Left renal pelvis (tissue), 4 donors: ENCODE results near the gene MOK. TPM values are rescaled to one million over a fixed set of nuclear protein-coding genes. Genes with fewer than 3 reads are reported as not detected.
"Not testable (repeated sequence)": the region's sequence is repeated elsewhere in the genome, so short reads cannot be mapped to it uniquely, and the experiment has no call there.

Experiments used
- DNase-seq, 4 donors: peaks; one replicate each; pipeline ENCODE4 v3.0.0-alpha.2; 2013; ENCODE audit warnings: low read depth in 4 of 4, low spot score in 3 of 4
- polyA plus RNA-seq, 4 donors: library from polyadenylated mRNA; unstranded; fragments of 120-200 nt; gene quantifications; one replicate each; pipeline ENCODE4 v1.2.1, GENCODE V29; 2013; ENCODE audit not compliant: insufficient read length in 4 of 4

MOK gene
- polyA plus RNA-seq, 4 donors: 16.2 to 40.3 (median 25.8) TPM

DNA sequence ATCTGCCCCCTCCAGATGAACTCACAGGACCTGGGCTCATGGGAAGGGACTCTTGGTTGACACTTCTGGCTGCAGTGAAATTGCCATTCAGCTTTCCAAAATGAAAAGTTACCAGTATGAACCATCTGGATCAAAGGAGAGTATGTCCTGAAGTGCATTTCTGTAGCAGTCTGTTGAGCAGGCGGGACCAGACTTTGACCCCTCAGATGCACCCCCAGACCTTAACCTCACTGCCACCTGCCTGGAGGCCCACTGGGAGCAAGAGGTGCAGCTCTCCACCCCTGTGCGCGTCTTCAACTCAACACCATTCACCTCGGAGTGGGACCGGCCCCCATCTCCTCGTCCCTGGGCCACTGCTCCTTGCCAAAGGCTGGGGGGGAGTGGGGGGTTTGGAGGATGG is 55.0 kb downstream of the MOK start:
- DNase-seq: no peak

DNA sequence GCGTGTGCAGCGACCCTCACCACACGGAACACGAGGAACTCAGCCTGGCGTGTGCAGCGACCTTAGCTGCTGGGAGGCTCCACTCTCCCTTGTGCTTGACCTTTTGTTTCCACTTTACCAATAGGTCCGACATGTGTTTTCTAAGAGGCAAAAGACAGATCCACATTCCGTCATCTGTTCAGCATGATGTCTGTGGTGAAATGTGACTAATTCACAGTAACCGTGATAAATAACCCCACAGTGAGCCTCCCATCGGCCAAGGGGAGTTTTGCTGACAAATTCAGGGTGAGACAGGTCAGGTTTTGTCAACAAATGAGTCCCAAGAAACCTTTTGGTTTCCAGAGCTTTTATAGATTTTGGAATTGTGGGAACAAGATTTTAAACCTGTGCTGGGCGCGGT is 55.9 kb downstream of the MOK start:
- no peak for DNase-seq

- DNase-seq: no peak
Observed at GRCh38 chr14:102248121-102248520, 56.8 kb downstream of the MOK start.

DNA sequence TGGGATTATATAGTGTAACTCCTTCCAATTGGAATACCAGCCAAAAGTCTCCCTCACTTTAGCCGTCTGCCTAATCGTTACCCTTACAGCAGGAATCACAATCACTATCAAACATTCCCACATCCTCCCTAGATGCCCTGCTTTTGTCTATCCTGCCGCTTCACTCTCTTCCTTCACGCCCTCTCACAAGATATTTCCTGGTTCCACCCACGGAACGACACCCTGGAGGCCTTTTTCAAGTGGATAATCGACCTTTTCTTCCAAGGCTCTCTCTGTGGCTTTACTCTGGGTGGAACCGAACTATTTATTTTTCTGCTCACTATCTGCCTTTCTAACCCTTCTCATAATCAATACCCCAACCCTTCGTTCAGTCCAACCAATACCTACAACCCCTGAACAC is 58.9 kb downstream of the MOK start:
- no peak for DNase-seq

GRCh38 chr14:102243795-102244194 is 61.2 kb downstream of the MOK start:
- DNase-seq: not testable (repeated sequence)

DNA sequence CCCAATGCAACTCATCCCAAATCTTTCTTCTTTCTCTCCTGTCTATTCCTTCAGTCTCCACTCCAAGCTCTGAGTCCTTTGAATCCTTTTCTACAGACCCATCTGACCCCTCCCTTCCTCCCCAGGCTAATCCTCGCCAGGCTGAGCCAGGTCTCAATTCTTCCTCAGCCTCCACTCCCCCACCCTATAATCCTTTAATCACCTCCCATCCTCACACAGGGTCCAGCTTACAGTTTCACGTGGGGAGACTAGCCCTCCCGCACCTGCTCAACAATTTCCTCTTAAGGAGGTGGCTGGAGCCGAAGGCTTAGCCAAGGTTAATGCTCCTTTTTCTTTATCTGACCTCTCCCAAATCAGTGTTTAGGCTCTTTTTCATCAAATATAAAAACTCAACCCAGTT is 63.8 kb downstream of the MOK start:
- no peak for DNase-seq

DNA sequence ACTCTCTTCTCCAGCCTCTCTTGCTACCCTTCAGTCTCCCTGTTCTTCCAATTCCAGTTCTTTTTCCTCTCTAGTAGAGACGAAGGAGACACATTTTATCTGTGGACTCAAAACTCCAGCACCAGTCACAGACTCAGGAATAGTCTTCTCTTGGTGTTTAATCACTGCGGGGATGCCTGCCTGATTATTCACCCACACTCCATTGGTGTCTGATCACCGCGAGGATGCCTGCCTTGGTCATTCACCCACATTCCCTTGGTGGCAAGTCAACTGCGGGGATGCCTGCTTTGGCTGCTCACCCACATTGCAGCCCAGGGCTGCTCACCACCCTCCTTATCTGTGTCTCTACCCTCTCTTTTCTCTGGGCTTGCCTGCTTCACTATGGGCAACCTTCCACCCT is 64.5 kb downstream of the MOK start:
- not testable (repeated sequence) for DNase-seq

GRCh38 chr14:102239231-102239630 is 65.7 kb downstream of the MOK start:
- DNase-seq: no peak

- DNase-seq: no peak
Observed at GRCh38 chr14:102238766-102239165, 66.2 kb downstream of the MOK start.

DNA sequence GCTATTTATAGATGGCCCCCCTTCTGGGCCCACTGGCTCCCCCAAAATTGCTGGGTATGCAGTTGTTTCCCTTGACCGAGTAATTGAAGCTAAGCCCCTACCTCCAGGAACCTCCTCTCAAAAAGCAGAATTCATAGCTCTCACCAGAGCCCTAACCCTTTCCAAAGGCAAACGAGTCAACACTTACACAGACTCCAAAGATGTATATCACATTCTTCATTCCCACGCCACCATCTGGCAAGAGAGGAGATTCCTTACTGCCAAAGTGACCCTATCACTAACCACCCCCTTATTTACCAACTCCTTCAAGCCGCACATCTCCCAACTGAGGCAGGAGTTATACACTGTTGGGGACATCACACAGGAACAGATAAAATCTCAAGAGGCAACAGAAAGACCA is 66.8 kb downstream of the MOK start:
- DNase-seq: no peak

- no peak for DNase-seq
Observed at GRCh38 chr14:102236026-102236425, 68.9 kb downstream of the MOK start.

- peak; percentile 42 to 61 (median 48) for DNase-seq
Observed at GRCh38 chr14:102235275-102235897, 69.6 kb downstream of the MOK start.

DNA sequence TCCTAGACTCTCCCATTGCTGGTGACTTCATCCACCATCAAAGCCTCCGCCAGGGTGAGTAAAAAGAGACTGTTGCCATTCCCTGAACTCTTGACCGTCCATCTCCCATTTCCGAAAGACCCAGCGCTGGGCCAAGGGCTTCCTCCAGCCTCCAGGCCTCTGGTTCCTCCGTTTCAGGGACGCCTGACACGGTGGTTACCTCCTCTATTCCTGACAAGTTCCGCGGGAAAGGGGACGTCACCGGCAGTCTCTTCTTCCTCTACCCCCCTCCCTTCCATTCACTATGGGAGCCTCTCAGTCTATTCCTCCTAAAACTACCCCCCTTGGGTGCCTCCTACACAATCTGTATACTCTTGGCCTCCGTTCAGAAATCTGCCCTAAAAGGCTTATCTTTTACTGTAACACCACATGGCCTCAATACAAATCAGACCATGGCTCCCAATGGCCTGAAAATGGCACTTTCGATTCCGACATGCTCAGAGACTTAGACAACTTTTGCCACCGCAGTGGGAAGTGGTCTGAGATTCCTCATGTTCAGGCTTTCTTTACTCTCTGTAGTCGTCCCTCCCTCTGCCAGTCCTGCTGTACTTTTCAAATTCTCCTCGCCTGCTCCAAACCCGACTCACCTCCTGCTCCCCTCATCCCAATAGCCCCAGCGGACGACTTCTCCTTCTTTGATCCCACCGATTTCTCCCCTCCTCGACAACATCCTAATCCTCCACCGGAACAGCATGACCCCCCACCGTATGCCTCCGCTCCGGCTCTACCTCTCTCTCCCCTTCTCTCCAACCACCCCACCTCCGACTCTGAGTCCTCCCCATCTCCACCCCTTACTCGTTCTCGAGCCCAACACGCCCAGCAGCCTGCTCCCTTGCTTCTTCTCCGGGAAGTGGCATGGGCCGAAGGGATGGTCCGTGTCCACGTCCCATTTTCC is 70.4 kb downstream of the MOK start:
- no peak for DNase-seq

DNA sequence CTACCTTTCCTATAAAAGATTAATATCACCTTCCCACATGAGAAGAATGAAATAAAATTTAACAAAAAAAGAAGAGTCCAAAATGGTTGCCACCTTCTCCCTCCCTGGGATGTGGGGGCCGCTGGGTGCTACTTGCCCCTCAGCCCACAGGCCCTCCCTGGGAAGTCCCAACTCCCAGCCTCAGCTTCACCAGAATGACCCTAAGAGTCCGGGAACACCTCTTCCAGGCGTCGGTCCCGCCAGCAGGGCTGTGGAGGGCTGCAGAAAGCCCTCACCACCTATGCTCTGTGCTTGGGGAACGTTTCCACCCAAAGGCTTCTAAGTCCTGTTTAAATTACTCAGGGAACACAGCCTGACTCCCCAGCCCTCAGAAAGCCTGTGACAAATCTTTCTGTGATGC is 71.9 kb downstream of the MOK start:
- no peak for DNase-seq

DNA sequence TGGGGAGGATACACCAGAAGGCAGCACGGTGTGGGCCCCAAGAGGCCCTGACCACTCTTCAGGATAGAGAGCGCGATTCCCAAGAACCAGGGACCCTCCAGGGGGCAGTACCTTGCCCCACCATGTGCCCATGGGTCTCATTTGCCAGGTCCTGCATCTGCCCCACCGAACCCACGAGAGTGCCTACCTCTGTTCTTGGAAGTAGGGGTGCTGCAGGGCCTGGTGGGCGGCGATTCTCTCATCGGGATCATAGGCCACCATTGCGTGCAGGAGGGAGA is 72.7 kb downstream of the MOK start:
- no peak for DNase-seq

GRCh38 chr14:102231476-102232347 is 73.3 kb downstream of the MOK start:
- no peak for DNase-seq

GRCh38 chr14:102230481-102231210 is 74.3 kb downstream of the MOK start:
- DNase-seq: no peak

DNA sequence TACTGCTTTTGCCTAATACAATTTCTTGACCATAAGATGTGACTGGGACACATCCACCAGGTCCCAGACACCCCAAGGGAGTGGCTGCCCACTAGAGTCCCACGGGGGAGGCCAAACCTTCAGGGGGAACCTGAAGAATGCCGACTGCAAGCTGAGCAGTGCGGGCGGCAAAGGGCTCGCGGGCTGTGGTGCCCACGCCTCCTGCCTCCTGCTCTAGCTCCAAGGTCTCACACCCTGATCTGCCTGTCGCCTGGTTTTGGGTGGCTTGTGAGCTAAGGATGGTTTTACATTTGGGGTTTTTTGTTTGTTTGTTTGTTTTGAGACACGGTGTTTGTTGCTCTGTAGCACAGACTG is 75.2 kb downstream of the MOK start:
- DNase-seq: no peak

DNA sequence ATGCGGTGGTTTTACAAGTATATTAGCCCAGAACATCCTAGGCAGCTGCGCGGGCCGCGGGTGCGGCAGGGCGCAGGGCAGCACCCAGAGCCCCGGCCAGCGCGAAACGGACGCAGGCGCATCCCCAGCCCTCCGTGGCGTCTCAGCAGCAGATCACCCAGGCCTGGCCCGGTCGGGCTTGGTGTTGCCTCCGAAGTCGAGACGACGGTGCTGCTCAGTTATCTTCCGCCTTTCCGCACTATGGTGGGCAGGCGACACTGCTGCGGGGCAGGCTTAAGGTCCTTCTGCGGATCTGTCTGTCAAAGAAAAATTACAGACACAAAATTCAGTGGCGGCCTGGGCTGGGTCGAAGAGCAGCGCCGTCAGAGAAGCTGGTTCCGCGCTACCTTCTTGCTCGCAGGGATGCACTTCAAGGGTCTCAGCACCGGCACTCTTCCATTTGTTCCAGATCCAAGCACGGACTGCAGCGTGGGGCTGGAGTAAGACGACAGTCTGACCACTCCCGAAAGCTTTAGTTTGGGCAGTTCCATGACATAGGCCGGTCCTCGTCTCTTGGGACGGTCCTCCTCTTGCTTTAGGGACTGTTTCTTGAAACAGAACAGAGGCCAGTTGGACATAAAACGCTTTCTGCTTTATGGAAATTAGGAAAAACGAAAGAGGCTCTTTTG is 75.8 kb downstream of the MOK start:
- DNase-seq: no peak
